ENCODE measurements around the gene MLH3.

DNA sequence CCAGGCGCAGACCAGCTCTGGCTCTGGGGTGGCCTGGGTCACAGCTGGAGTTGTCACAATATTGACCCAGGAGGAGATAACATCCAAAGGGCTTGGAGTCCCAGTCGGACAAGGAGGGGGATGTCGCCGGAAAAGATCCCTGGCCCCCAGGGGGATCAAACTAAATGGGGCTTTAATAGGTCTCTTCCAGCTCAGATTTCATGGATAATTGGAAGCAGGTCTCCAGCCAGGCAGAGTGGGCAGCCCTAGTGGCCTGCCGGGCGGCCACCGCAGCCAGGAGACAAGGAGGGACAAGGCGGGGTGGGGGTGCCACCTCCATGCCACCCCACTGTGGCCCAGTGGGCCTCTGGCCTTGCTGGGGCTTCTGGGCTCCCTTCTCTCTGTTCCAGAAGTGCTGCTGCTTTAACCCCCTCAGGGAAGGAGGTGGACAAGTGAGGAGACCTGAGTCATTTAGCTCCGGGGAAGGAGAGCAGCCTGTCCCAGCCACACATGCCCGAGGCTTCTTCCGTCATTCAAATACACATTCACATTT is 72.8 kb downstream of the MLH3 start:
- TF ChIP-seq, protein P1, sequence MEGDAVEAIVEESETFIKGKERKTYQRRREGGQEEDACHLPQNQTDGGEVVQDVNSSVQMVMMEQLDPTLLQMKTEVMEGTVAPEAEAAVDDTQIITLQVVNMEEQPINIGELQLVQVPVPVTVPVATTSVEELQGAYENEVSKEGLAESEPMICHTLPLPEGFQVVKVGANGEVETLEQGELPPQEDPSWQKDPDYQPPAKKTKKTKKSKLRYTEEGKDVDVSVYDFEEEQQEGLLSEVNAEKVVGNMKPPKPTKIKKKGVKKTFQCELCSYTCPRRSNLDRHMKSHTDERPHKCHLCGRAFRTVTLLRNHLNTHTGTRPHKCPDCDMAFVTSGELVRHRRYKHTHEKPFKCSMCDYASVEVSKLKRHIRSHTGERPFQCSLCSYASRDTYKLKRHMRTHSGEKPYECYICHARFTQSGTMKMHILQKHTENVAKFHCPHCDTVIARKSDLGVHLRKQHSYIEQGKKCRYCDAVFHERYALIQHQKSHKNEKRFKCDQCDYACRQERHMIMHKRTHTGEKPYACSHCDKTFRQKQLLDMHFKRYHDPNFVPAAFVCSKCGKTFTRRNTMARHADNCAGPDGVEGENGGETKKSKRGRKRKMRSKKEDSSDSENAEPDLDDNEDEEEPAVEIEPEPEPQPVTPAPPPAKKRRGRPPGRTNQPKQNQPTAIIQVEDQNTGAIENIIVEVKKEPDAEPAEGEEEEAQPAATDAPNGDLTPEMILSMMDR (IDR thresholded peaks at IDR 0.05), result no peak
- no peak for TF ChIP-seq POLR2A (IDR thresholded peaks at IDR 0.05)

All from ovary (tissue), 3 donors.